Muscle layer of duodenum (tissue), 2 donors: Measurements from ENCODE around the gene RAB5IF.
"Not testable (repeated sequence)": the region's sequence is repeated elsewhere in the genome, so short reads cannot be mapped to it uniquely, and the experiment has no call there.

Source experiments
- H3K27ac ChIP-seq: one replicate; pipeline ENCODE4 v1.7.0; 2013; ENCODE audit warnings: mild to moderate bottlenecking, low read length
- H3K27me3 ChIP-seq: one replicate; pipeline ENCODE4 v1.7.0; 2013; ENCODE audit warnings: low read depth, mild to moderate bottlenecking, control low read depth, low read length
- H3K36me3 ChIP-seq, 2 donors: one replicate each; pipeline ENCODE4 v1.7.0; 2013; ENCODE audit warnings: low read length in 2 of 2, control low read depth in 1 of 2, mild to moderate bottlenecking in 1 of 2; ENCODE audit not compliant: insufficient read depth in 2 of 2, control insufficient read depth in 1 of 2
- H3K4me1 ChIP-seq, 2 donors: one replicate each; pipeline ENCODE4 v1.7.0; 2013; ENCODE audit warnings: low read length in 2 of 2, mild to moderate bottlenecking in 2 of 2, control low read depth in 1 of 2, moderate library complexity in 1 of 2; ENCODE audit not compliant: insufficient read depth in 2 of 2, control insufficient read depth in 1 of 2
- H3K4me3 ChIP-seq, 2 donors: one replicate each; pipeline ENCODE4 v1.7.0; 2013; ENCODE audit warnings: low read length in 2 of 2, low read depth in 1 of 2, mild to moderate bottlenecking in 1 of 2
- H3K9me3 ChIP-seq, 2 donors: one replicate each; pipeline ENCODE4 v1.7.0; 2013; ENCODE audit warnings: low read length in 2 of 2, control low read depth in 1 of 2, mild to moderate bottlenecking in 1 of 2; ENCODE audit not compliant: control insufficient read depth in 1 of 2
- donor health status: healthy.

The RAB5IF gene

GRCh38 chr20:36605399-36606157 is at the start of gene RAB5IF:
Gene RAB5IF (plus strand): TSS chr20:36605779. CDS start chr20:36605952, 173 bp downstream.
- Histone ChIP-seq H3K27ac (peak within 1 kb of the TSS; percentile 94), H3K4me3 (peak within 1 kb of the TSS; percentile 96 to 98), H3K4me1 (peaks cover 12 to 16% of the 10 kb centered on the region in 2 donors), H3K9me3 (no peaks in the 10 kb centered on the region), H3K36me3 (peaks cover 15 to 27% of the 10 kb centered on the region in 2 donors), H3K27me3 (no peaks in the 10 kb centered on the region)

- no peak overlapping the region for H3K4me3 ChIP-seq
- no peak overlapping the region for H3K27ac ChIP-seq
- H3K9me3 ChIP-seq: peaks cover 0 to 3% of the 10 kb centered on the region in 2 donors
- H3K27me3 ChIP-seq: no peaks in the 10 kb centered on the region
- no peaks in the 10 kb centered on the region for H3K36me3 ChIP-seq
- no peaks in the 10 kb centered on the region for H3K4me1 ChIP-seq
These were observed 42.9 kb upstream of the RAB5IF start for GRCh38 chr20:36562724-36563123.

GRCh38 chr20:36563374-36563773 is 42.2 kb upstream of the RAB5IF start:
- H3K27me3 ChIP-seq: no peaks in the 10 kb centered on the region
- no peaks in the 10 kb centered on the region for H3K36me3 ChIP-seq
- peaks cover 0 to 3% of the 10 kb centered on the region in 2 donors for H3K9me3 ChIP-seq
- H3K4me1 ChIP-seq: no peaks in the 10 kb centered on the region
- no peak overlapping the region for H3K27ac ChIP-seq
- no peak overlapping the region for H3K4me3 ChIP-seq

GRCh38 chr20:36564078-36564725 is 41.4 kb upstream of the RAB5IF start:
- not testable (repeated sequence) for H3K4me3 ChIP-seq, H3K36me3 ChIP-seq

GRCh38 chr20:36564726-36565121 is 40.9 kb upstream of the RAB5IF start:
- not testable (repeated sequence) for H3K4me1 ChIP-seq, H3K36me3 ChIP-seq, H3K9me3 ChIP-seq, H3K4me3 ChIP-seq, H3K27ac ChIP-seq, H3K27me3 ChIP-seq

More at GRCh38 chr20:36564078-36564725, 41.4 kb upstream of the RAB5IF start:
- H3K9me3 ChIP-seq, H3K27ac ChIP-seq, H3K4me1 ChIP-seq, H3K27me3 ChIP-seq: not testable (repeated sequence)

GRCh38 chr20:36565520-36565919 is 40.1 kb upstream of the RAB5IF start:
- Histone ChIP-seq H3K9me3 (peaks cover 0 to 3% of the 10 kb centered on the region in 2 donors), H3K36me3 (no peaks in the 10 kb centered on the region), H3K4me1 (no peaks in the 10 kb centered on the region), H3K27me3 (no peaks in the 10 kb centered on the region), H3K4me3 (no peak overlapping the region), H3K27ac (no peak overlapping the region)

GRCh38 chr20:36569847-36570429 is 35.6 kb upstream of the RAB5IF start:
- H3K27me3 ChIP-seq: no peaks in the 10 kb centered on the region
- no peaks in the 10 kb centered on the region for H3K36me3 ChIP-seq
- H3K4me3 ChIP-seq: no peak overlapping the region
- peaks cover 0 to 3% of the 10 kb centered on the region in 2 donors for H3K9me3 ChIP-seq
- H3K27ac ChIP-seq: no peak overlapping the region
- H3K4me1 ChIP-seq: peaks cover 0 to 5% of the 10 kb centered on the region in 2 donors

- H3K4me3 ChIP-seq: no peak overlapping the region
- no peaks in the 10 kb centered on the region for H3K9me3 ChIP-seq
- H3K27ac ChIP-seq: peak overlapping the region; percentile 74
- no peaks in the 10 kb centered on the region for H3K27me3 ChIP-seq
- no peaks in the 10 kb centered on the region for H3K36me3 ChIP-seq
- H3K4me1 ChIP-seq: peaks cover 0 to 21% of the 10 kb centered on the region in 2 donors
These were observed 33.7 kb upstream of the RAB5IF start for GRCh38 chr20:36571564-36572504.

GRCh38 chr20:36572701-36573102 is 32.9 kb upstream of the RAB5IF start:
- no peaks in the 10 kb centered on the region for H3K27me3 ChIP-seq
- peak overlapping the region; percentile 46 to 77 for H3K4me3 ChIP-seq
- no peaks in the 10 kb centered on the region for H3K36me3 ChIP-seq
- no peaks in the 10 kb centered on the region for H3K9me3 ChIP-seq
- H3K4me1 ChIP-seq: peaks cover 0 to 21% of the 10 kb centered on the region in 2 donors
- H3K27ac ChIP-seq: peak overlapping the region; percentile 74

GRCh38 chr20:36573103-36573797 is 32.3 kb upstream of the RAB5IF start, which contains the start of gene TGIF2:
Gene TGIF2 (plus strand): TSS chr20:36573597. CDS start chr20:36578775, 5,178 bp downstream.
- peak within 1 kb of the TSS; percentile 46 to 77 for H3K4me3 ChIP-seq
- H3K27me3 ChIP-seq: no peaks in the 10 kb centered on the region
- H3K36me3 ChIP-seq: no peaks in the 10 kb centered on the region
- H3K9me3 ChIP-seq: no peaks in the 10 kb centered on the region
- peaks cover 0 to 21% of the 10 kb centered on the region in 2 donors for H3K4me1 ChIP-seq
- H3K27ac ChIP-seq: peak within 1 kb of the TSS; percentile 74
